K562 (cell line): ENCODE results near the gene HP1BP3. TPM values are rescaled to one million over a fixed set of nuclear protein-coding genes. Genes with fewer than 3 reads are reported as not detected.

Experiments used
- ATAC-seq: fragments of 200-7000 bp; cut with Tn5 transposase; 3 replicates; pipeline ENCODE4 v1.9.1; 2020; ENCODE audit warnings: moderate library complexity
- BruUV-seq: library from RNA; stranded (reverse); fragments of 400-500 nt; replicated peaks from 2 replicates; lab custom pipeline; 2021; lab: Mats Ljungman, UMichigan
- CTCF ChIA-PET: fragments of 300-600 bp; formaldehyde crosslinking; extraction: SDS; loops from one replicate; lab custom pipeline; 2021; ENCODE audit warnings: low intra/inter-chr PET ratio; lab: Yijun Ruan, JAX
- POLR2A ChIA-PET: fragments of 300-600, 350-650 bp; sonication (Branson Sonifier 250); formaldehyde crosslinking; extraction: SDS; loops from one replicate; lab custom pipeline; 2021; ENCODE audit warnings: antibody characterized with exemption, inconsistent platforms; lab: Yijun Ruan, JAX
- DNase-seq, 4 experiments: peaks; one replicate each; pipeline versions ENCODE4 v3.0.0 to v3.0.0-alpha.2; 2011 to 2018; ENCODE audit warnings: low spot score in 3 of 4, mixed read lengths in 3 of 4; ENCODE audit errors: extremely low read depth in 1 of 4
- FAIRE-seq: peaks from 2 replicates; lab custom pipeline; 2011; peaks lifted over from hg19 to GRCh38; lab: Jason Lieb, UNC
- H2AFZ ChIP-seq: 2 replicates; pipeline ENCODE4 v1.6.0; 2011; ENCODE audit warnings: low read depth, low read length, control low read depth, inconsistent platforms
- H3K27ac ChIP-seq: fragments of 200-600 bp; 3 replicates; pipeline ENCODE4 v1.8.0; 2011; ENCODE audit warnings: low read depth, mild to moderate bottlenecking, control low read depth, inconsistent platforms, low read length, moderate library complexity, mixed read lengths; ENCODE audit errors: extremely low read depth
- H3K27me3 ChIP-seq, 2 experiments: fragments of 300-600 bp in 1 of 2; 2 replicates in 1 of 2; 3 replicates in 1 of 2; pipeline versions ENCODE4 v1.6.0 to v1.8.0; 2011; ENCODE audit warnings: inconsistent platforms in 2 of 2, low read length in 2 of 2, mild to moderate bottlenecking in 1 of 2, mixed read lengths in 1 of 2, moderate library complexity in 1 of 2; ENCODE audit not compliant: control insufficient read depth in 2 of 2, insufficient read depth in 2 of 2
- H3K36me3 ChIP-seq: fragments of 300-600 bp; 3 replicates; pipeline ENCODE4 v1.8.0; 2011; ENCODE audit warnings: mild to moderate bottlenecking, low read length, inconsistent platforms; ENCODE audit not compliant: control insufficient read depth, insufficient read depth
- H3K4me1 ChIP-seq, 2 experiments: fragments of 200-600 bp in 1 of 2; replicated peaks in 1 of 2; 2 replicates in 1 of 2; 3 replicates in 1 of 2; pipeline versions ENCODE4 v1.5.1 to v1.8.0; 2011; ENCODE audit warnings: inconsistent platforms in 2 of 2, low read length in 2 of 2, mild to moderate bottlenecking in 1 of 2, mixed read lengths in 1 of 2, moderate library complexity in 1 of 2; ENCODE audit not compliant: control insufficient read depth in 2 of 2, insufficient read depth in 2 of 2
- H3K4me2 ChIP-seq: 2 replicates; pipeline ENCODE4 v1.6.1; 2011; ENCODE audit warnings: low read length, control low read depth, inconsistent platforms, mixed read lengths; ENCODE audit not compliant: insufficient read depth
- H3K4me3 ChIP-seq: fragments of 200-600 bp; sonication (generic), shearing (Covaris generic); 2 replicates; pipeline ENCODE4 v1.5.1; 2016; ENCODE audit warnings: control low read depth, inconsistent platforms
- H3K79me2 ChIP-seq: fragments of 200-600 bp; 3 replicates; pipeline ENCODE4 v1.8.0; 2011; ENCODE audit warnings: low read length, inconsistent platforms; ENCODE audit not compliant: control insufficient read depth, insufficient read depth
- H3K9ac ChIP-seq, 2 experiments: 2 replicates each; pipeline versions ENCODE4 v1.6.0 to v1.6.1; 2011; ENCODE audit warnings: low read depth in 2 of 2, low read length in 2 of 2, control low read depth in 1 of 2, inconsistent platforms in 1 of 2, mild to moderate bottlenecking in 1 of 2, mixed read lengths in 1 of 2; ENCODE audit not compliant: insufficient read depth in 1 of 2
- H3K9me1 ChIP-seq: one replicate; pipeline ENCODE4 v1.6.0; 2011; ENCODE audit warnings: inconsistent platforms, mild to moderate bottlenecking, low read length, moderate library complexity; ENCODE audit not compliant: control insufficient read depth, insufficient read depth
- H3K9me3 ChIP-seq: replicated peaks from 2 replicates; pipeline ENCODE4 v1.5.1; 2011; ENCODE audit warnings: low read depth, low read length, inconsistent platforms; ENCODE audit not compliant: control insufficient read depth, insufficient read depth
- H4K20me1 ChIP-seq: replicated peaks from 2 replicates; pipeline ENCODE4 v1.6.1; 2011; ENCODE audit warnings: low read length, inconsistent platforms, mixed read lengths; ENCODE audit not compliant: control insufficient read depth, insufficient read depth
- FOS ChIP-seq: IDR thresholded peaks from 3 replicates; pipeline ENCODE4 v1.6.1; 2011; ENCODE audit not compliant: insufficient read length; ENCODE audit errors: extremely low read depth
- NR0B1 ChIP-seq: fragments of 450-650 bp; IDR thresholded peaks from one replicate; pipeline ENCODE4 v1.6.1; 2018; ENCODE audit warnings: mild to moderate bottlenecking, moderate library complexity; ENCODE audit not compliant: partially characterized antibody
- RBM25 ChIP-seq: fragments of 200-400 bp; formaldehyde crosslinking; IDR thresholded peaks from 2 replicates; pipeline ENCODE4 v1.6.1; 2018; ENCODE audit warnings: low read length, low read depth, moderate library complexity; ENCODE audit not compliant: severe bottlenecking
- SMARCA5 ChIP-seq: fragments of 450-650 bp; IDR thresholded peaks from 2 replicates; pipeline ENCODE4 v1.6.1; 2016
- ZNF121 ChIP-seq: sonication (generic); formaldehyde crosslinking; conservative IDR thresholded peaks from 2 replicates; pipeline ENCODE4 v1.8.0; 2022; ENCODE audit warnings: missing genetic modification reagents
- ZNF57 ChIP-seq: fragments of 450-650 bp; formaldehyde crosslinking; IDR thresholded peaks from 2 replicates; pipeline ENCODE4 v1.4.0; 2020; ENCODE audit warnings: mild to moderate bottlenecking, moderate library complexity
- WGBS: fragments of 100-300 bp; shearing (Covaris generic); methylation state at CpG from one replicate; pipeline ENCODE4 v1.1.6; 2016; ENCODE audit warnings: low coverage, mixed read lengths; ENCODE audit not compliant: insufficient coverage; ENCODE audit errors: missing lambda C conversion rate; 5-methylcytosine and 5-hydroxymethylcytosine counted together
- in situ Hi-C: fragments of 300-500 bp; cut with MboI; formaldehyde crosslinking; loops from 4 replicates; pipeline ENCODE4 v1.15.0; 2018; ENCODE audit warnings: inconsistent platforms, mixed read lengths
- intact Hi-C: fragments of 100-400 bp; cut with micrococcal nuclease; formaldehyde crosslinking; loops from 2 replicates; pipeline ENCODE4 v1.14.2; 2022
- polyA plus RNA-seq, 8 experiments: library from polyadenylated mRNA; depleted of rRNA in 4 of 8; stranded (reverse) in 5 of 8; unstranded in 3 of 8; fragments of >200 nt; fragmentation: Nextera tagmentation in 2 of 8; fragmentation: Illumina TruSeq in 1 of 8; extraction: Ambion mirVana in 2 of 8; extraction: Trizol in 1 of 8; gene quantifications; 2 replicates each; pipeline versions ENCODE4 v1.2.1 to v1.2.3, GENCODE V29; 2011 to 2014; ENCODE audit warnings: inconsistent platforms in 1 of 8, missing spikeins in 1 of 8
- total RNA-seq, 7 experiments: library from RNA; depleted of rRNA in 6 of 7; stranded (reverse); fragments of >200 nt in 6 of 7; fragmentation: Illumina TruSeq in 2 of 7; extraction: Trizol in 2 of 7; gene quantifications; 2 replicates each; pipeline versions ENCODE4 v1.2.1 to v1.2.3, GENCODE V29; 2011 to 2021; ENCODE audit warnings: low replicate concordance in 1 of 7

HP1BP3 gene
- total and polyA plus RNA-seq, 9 of the 15 experiments (the other 6 are each of a cell fraction or from before 2014, with no cell fraction given) = 57.3 to 513 (median 240) TPM

GRCh38 chr1:20836230-20836629 lies 49.1 kb upstream of the HP1BP3 start:
- Histone ChIP-seq H3K9me1 (no peaks in the 10 kb centered on the region), H3K4me2 (no peak overlapping the region), H3K4me1 (no peaks in the 10 kb centered on the region; a peak in 1 of 5 replicates), H3K9me3 (no peaks in the 10 kb centered on the region), H4K20me1 (no peaks in the 10 kb centered on the region), H2AFZ (no peak overlapping the region), H3K27me3 (no peaks in the 10 kb centered on the region), H3K36me3 (peaks cover 6% of the 10 kb centered on the region; the same call in 1 of the 3 replicates), H3K27ac (no peak overlapping the region), H3K9ac (no peak overlapping the region), H3K4me3 (no peak overlapping the region), H3K79me2 (no peaks in the 10 kb centered on the region)
- DNase-seq (no peak), FAIRE-seq (no peak), ATAC-seq (no peak)
- TF ChIP-seq SMARCA5 = no peak
- TF ChIP-seq ZNF121 = peak; percentile 95
- TF ChIP-seq RBM25 = peak; percentile 21
- CTCF ChIA-PET = interaction anchor here (0.7 kb wide), 1 partner anchor 950 kb away, joined by 4 read pairs; no protein-coding TSS in a partner anchor
- in situ Hi-C loops = no loop called here
- intact Hi-C loops = no loop called here
- POLR2A ChIA-PET = interaction anchor here (0.8 to 1.6 kb wide), 2 partner anchors 36 to 48 kb away, joined by 4 read pairs; partner anchors contain the start of gene HP1BP3
- no TSS peak for BruUV-seq
- WGBS = 62% methylated on average over 4 of the region's 4 CpGs

DNA sequence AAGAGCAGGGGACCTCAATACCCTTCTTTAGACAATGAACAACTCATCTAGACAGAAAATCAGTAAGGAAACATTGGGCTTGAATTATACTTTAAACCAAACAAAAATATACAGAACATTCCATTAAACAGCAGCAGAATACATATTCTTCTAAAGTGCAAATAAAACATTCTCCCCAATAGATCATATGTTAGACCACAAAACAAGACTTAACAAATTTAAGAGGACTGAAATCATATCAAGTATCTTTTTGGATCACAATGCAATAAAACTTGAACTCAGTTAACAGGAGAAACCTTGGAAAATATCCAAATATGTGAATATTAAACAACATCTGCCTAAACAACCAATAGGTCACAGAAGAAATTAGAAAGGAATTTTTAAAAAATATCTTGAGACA lies 47.7 kb upstream of the HP1BP3 start:
- H3K9me3 ChIP-seq = no peaks in the 10 kb centered on the region
- intact Hi-C loops (no loop called here), in situ Hi-C loops (no loop called here)
- no peaks in the 10 kb centered on the region for H3K79me2 ChIP-seq
- DNase-seq (no peak), FAIRE-seq (no peak), ATAC-seq (no peak)
- no peak overlapping the region for H3K4me2 ChIP-seq
- TF ChIP-seq ZNF57 (CRISPR knock-in tag) (no peak), NR0B1 (no peak), FOS (no peak)
- H3K4me1 ChIP-seq = no peaks in the 10 kb centered on the region
- ChIA-PET POLR2A (no interaction called here), CTCF (no interaction called here)
- H4K20me1 ChIP-seq = no peaks in the 10 kb centered on the region
- H3K27me3 ChIP-seq = no peaks in the 10 kb centered on the region
- H3K9ac ChIP-seq = no peak overlapping the region
- no TSS peak for BruUV-seq
- H3K9me1 ChIP-seq = no peaks in the 10 kb centered on the region
- H2AFZ ChIP-seq = no peak overlapping the region
- no peak overlapping the region for H3K4me3 ChIP-seq
- H3K27ac ChIP-seq = no peak overlapping the region
- H3K36me3 ChIP-seq = peaks cover under 1% of the 10 kb centered on the region; the same call in 1 of the 3 replicates
